D721Med (cell line): ENCODE results near the gene SPARC.

ENCODE experiments used
- DNase-seq: peaks from one replicate; pipeline ENCODE4 v3.0.0; 2011; ENCODE audit warnings: low spot score; ENCODE audit not compliant: insufficient read length
- FAIRE-seq: peaks from 2 replicates; lab custom pipeline; 2011; peaks lifted over from hg19 to GRCh38; lab: Jason Lieb, UNC
- CTCF ChIP-seq: IDR thresholded peaks from 2 replicates; pipeline ENCODE4 v1.5.1; 2012; ENCODE audit warnings: mild to moderate bottlenecking, control low read depth; ENCODE audit not compliant: insufficient read depth; ENCODE audit errors: missing control alignments

SPARC gene

GRCh38 chr5:151722546-151722945 lies 35.8 kb upstream of the SPARC start:
- DNase-seq: no peak
- FAIRE-seq: no peak
- TF ChIP-seq CTCF: no peak

GRCh38 chr5:151721812-151722391 lies 35.2 kb upstream of the SPARC start:
- no peak for FAIRE-seq
- TF ChIP-seq CTCF: no peak
- no peak for DNase-seq

- DNase-seq: no peak
- no peak for FAIRE-seq
- TF ChIP-seq CTCF: no peak
Measured at GRCh38 chr5:151721087-151721646, 34.5 kb upstream of the SPARC start.

GRCh38 chr5:151720215-151720614 lies 33.5 kb upstream of the SPARC start:
- TF ChIP-seq CTCF: no peak
- DNase-seq: no peak
- FAIRE-seq: no peak

- no peak for DNase-seq
- FAIRE-seq: no peak
- no peak for TF ChIP-seq CTCF
Measured at GRCh38 chr5:151719228-151720000, 32.7 kb upstream of the SPARC start.

- no peak for FAIRE-seq
- TF ChIP-seq CTCF: no peak
Measured at GRCh38 chr5:151718646-151719045, 31.9 kb upstream of the SPARC start.

GRCh38 chr5:151718153-151718552 lies 31.4 kb upstream of the SPARC start:
- FAIRE-seq (no peak), DNase-seq (no peak)
- no peak for TF ChIP-seq CTCF

More at GRCh38 chr5:151718646-151719045, 31.9 kb upstream of the SPARC start:
- no peak for DNase-seq
